Lung (tissue), 12 donors: ENCODE measurements around the gene GLB1L3. TPM values are rescaled to one million over a fixed set of nuclear protein-coding genes. Genes with fewer than 3 reads are reported as not detected.

Experiments used
- ATAC-seq: fragments of 200-7000 bp; cut with Tn5 transposase; one replicate; pipeline ENCODE4 v1.9.1; 2020; ENCODE audit warnings: moderate number of reproducible peaks; ENCODE audit not compliant: insufficient read depth, low FRiP score
- DNase-seq, 3 donors: peaks; one replicate each; pipeline ENCODE4 v3.0.0-alpha.2; 2013 to 2017
- H3K27ac ChIP-seq, 2 donors: one replicate each; pipeline ENCODE4 v1.5.1; 2013; ENCODE audit warnings: mild to moderate bottlenecking in 2 of 2, moderate library complexity in 2 of 2, control low read depth in 1 of 2, inconsistent platforms in 1 of 2, low read depth in 1 of 2, low read length in 1 of 2
- H3K27me3 ChIP-seq, 3 donors: one replicate each; pipeline ENCODE4 v1.5.1; 2013; ENCODE audit warnings: low read length in 2 of 3; ENCODE audit not compliant: control insufficient read depth in 3 of 3, insufficient read depth in 3 of 3
- H3K36me3 ChIP-seq, 4 donors: one replicate each; pipeline ENCODE4 v1.5.1; 2013; ENCODE audit warnings: low read length in 4 of 4, mild to moderate bottlenecking in 1 of 4, moderate library complexity in 1 of 4; ENCODE audit not compliant: control insufficient read depth in 4 of 4, insufficient read depth in 4 of 4
- H3K4me1 ChIP-seq, 5 donors: one replicate each; pipeline ENCODE4 v1.5.1; 2013; ENCODE audit warnings: low read length in 5 of 5, mild to moderate bottlenecking in 2 of 5, moderate library complexity in 1 of 5; ENCODE audit not compliant: control insufficient read depth in 5 of 5, insufficient read depth in 5 of 5
- H3K4me3 ChIP-seq: one replicate; pipeline ENCODE4 v1.5.1; 2013; ENCODE audit warnings: mild to moderate bottlenecking, control low read depth, moderate library complexity
- H3K9ac ChIP-seq, 2 donors: one replicate each; pipeline ENCODE4 v1.5.1; 2013; ENCODE audit warnings: low read length in 2 of 2, control low read depth in 1 of 2; ENCODE audit not compliant: insufficient read depth in 1 of 2
- H3K9me3 ChIP-seq, 4 donors: one replicate each; pipeline ENCODE4 v1.5.1; 2013; ENCODE audit warnings: low read length in 3 of 4, mild to moderate bottlenecking in 1 of 4, moderate library complexity in 1 of 4; ENCODE audit not compliant: control insufficient read depth in 4 of 4, insufficient read depth in 3 of 4
- CTCF ChIP-seq: IDR thresholded peaks from 2 replicates; pipeline ENCODE4 v1.5.1; 2012; ENCODE audit warnings: mild to moderate bottlenecking; ENCODE audit errors: control extremely low read depth, extremely low read depth
- WGBS, 2 donors: extraction: QIAGEN DNeasy Blood & Tissue Kit; methylation state at CpG; one replicate each; pipeline ENCODE4 v1.1.7; 2013; 5-methylcytosine and 5-hydroxymethylcytosine counted together
- polyA plus RNA-seq, 2 donors: library from polyadenylated mRNA; stranded (reverse); fragments of 200-250 nt; gene quantifications; one replicate each; pipeline ENCODE4 v1.2.1, GENCODE V29; 2013
- total RNA-seq, 2 donors: library from RNA; depleted of rRNA in 1 of 2; stranded (reverse); fragments of >200 nt in 1 of 2; gene quantifications; one replicate each; pipeline ENCODE4 v1.2.1, GENCODE V29; 2014 to 2021
- donor health status: control.
- donor health status: control.
- donor health status: Bipolar disorder and iron deficiency.
- donor health status: healthy.
- donor health status: DM: yes; HTN: yes; CAD: no.

The GLB1L3 gene
- total and polyA plus RNA-seq, 4 donors, result 0.06 to 0.29 (median 0.18) TPM; not detected in 1

DNA sequence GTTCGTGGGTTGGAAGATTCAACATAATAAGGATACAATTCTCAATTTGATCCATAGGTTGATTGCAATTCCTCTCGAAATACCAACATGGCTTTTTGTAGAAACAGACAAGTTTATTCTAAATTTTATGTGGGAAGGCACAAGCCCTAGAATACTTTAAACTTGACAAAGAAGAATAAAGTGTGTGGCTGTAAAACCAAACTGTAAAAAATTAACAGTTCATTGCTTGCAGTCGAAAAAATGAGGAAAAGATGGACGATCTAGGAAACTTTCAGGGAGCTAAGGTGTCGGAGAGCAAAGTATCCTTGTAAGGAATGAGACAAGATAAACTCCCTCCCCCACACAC lies 1.0 kb upstream of the GLB1L3 start:
- H3K4me1 ChIP-seq, result peaks cover 0 to 21% (median 0%) of the 10 kb centered on the region in 5 donors
- 20 to 28% methylated on average over 5 of the region's 5 CpGs for WGBS, 2 donors
- peaks cover 0 to 6% (median 4%) of the 10 kb centered on the region in 4 donors for H3K9me3 ChIP-seq
- no peak for TF ChIP-seq CTCF
- H3K9ac ChIP-seq, result no peak overlapping the region
- no peak overlapping the region for H3K27ac ChIP-seq
- DNase-seq (no peak), ATAC-seq (no peak)
- peaks cover 6 to 78% (median 78%) of the 10 kb centered on the region in 3 donors for H3K27me3 ChIP-seq
- no peak overlapping the region for H3K4me3 ChIP-seq
- H3K36me3 ChIP-seq, result no peaks in the 10 kb centered on the region

- Histone ChIP-seq H3K4me3 (no peak overlapping the region), H3K9ac (no peak overlapping the region), H3K27ac (no peak overlapping the region), H3K9me3 (peaks cover 0 to 6% (median 4%) of the 10 kb centered on the region in 4 donors), H3K27me3 (peaks cover 3 to 79% (median 67%) of the 10 kb centered on the region in 3 donors), H3K4me1 (peaks cover 0 to 21% (median 0%) of the 10 kb centered on the region in 5 donors), H3K36me3 (no peaks in the 10 kb centered on the region)
- ATAC-seq, result no peak
- no peak for DNase-seq
- WGBS, 2 donors, result 1 to 2% methylated on average over 46 to 88 of the region's 88 CpGs
- no peak for TF ChIP-seq CTCF
Measured at GRCh38 chr11:134276396-134277182, 410 bp downstream of the GLB1L3 start.

- no peak for TF ChIP-seq CTCF
- no peak for DNase-seq
- 15 to 19% methylated on average over 36 of the region's 36 CpGs for WGBS, 2 donors
- H3K9me3 ChIP-seq, result peaks cover 0 to 6% (median 4%) of the 10 kb centered on the region in 4 donors
- H3K27me3 ChIP-seq, result peaks cover 3 to 75% (median 62%) of the 10 kb centered on the region in 3 donors
- H3K9ac ChIP-seq, result no peak overlapping the region
- H3K4me1 ChIP-seq, result peaks cover 0 to 21% (median 0%) of the 10 kb centered on the region in 5 donors
- H3K4me3 ChIP-seq, result no peak overlapping the region
- no peaks in the 10 kb centered on the region for H3K36me3 ChIP-seq
- ATAC-seq, result no peak
- no peak overlapping the region for H3K27ac ChIP-seq
Measured at GRCh38 chr11:134277183-134278001, 1.2 kb downstream of the GLB1L3 start.
